ENCODE results near the gene TRIM29. TPM values are rescaled to one million over a fixed set of nuclear protein-coding genes. Genes with fewer than 3 reads are reported as not detected.

The TRIM29 gene
- total and polyA plus RNA-seq, 2 experiments from 2014 or later = 0.28 TPM; not detected in 1

DNA sequence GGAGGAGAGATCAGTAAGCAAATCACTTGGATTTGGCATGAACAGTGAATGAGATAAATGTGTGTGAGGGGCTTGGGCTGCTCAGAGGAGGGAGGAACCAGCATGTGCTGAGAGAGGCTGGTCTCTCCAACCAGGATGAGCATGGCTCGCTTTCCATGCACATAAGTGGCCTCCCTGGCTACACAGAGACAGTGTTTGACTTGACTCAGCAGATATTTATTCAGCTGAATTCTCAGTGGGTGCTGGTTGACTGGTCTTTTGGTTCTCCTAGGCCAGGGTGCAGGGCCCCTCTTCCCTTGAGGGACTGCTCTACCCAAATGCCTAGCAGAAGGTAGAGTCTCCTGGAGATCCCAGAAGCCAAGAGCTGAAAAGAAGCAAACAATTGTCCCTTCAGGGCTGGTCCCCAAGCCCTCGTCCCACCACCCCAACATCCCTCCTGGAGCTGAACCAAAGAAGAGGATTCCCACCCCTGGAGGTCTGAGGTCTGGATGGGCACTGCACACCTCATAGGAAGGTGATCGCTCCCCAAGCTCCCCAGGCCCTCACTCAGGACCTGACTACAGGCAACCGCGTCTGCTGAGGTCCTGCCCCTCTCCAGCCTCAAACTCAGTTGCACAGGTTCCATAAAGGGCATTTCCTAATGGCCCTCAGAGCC, 3.3 kb upstream of the TRIM29 start:
- Histone ChIP-seq H3K4me2 (no peak overlapping the region), H3K4me3 (no peak overlapping the region), H3F3A (replicated peaks; ENCODE audit: low read depth) (no peaks in the 10 kb centered on the region), H3K79me2 (replicated peaks; ENCODE audit: insufficient read depth) (no peaks in the 10 kb centered on the region), H3K36me3 (ENCODE audit: insufficient read depth) (no peaks in the 10 kb centered on the region), H4K20me1 (replicated peaks; ENCODE audit: insufficient read depth) (no peaks in the 10 kb centered on the region), H3K9me2 (ENCODE audit: insufficient read depth) (no peaks in the 10 kb centered on the region), H3K4me1 (ENCODE audit: insufficient read depth) (no peaks in the 10 kb centered on the region; the same call in 1 of the 2 replicates), H3K27ac (ENCODE audit: low read depth) (no peak overlapping the region), H2AFZ (no peak overlapping the region), H3K27me3 (ENCODE audit: insufficient read depth) (no peaks in the 10 kb centered on the region)
- no peak overlapping the region for H3K4me3 Mint-ChIP-seq
- DNase-seq (ENCODE audit: low spot score) = no peak
- no peak for ATAC-seq
- H3K36me3 Mint-ChIP-seq (ENCODE audit: low read depth) = no peaks in the 10 kb centered on the region
- no peak for TF ChIP-seq CREB1 (CRISPR knock-in tag; IDR thresholded peaks at IDR 0.05; ENCODE audit: low read depth)
- H3K9me3 Mint-ChIP-seq = no peaks in the 10 kb centered on the region
- peaks cover 5% of the 10 kb centered on the region; the same call in 1 of the 3 replicates for H3K4me1 Mint-ChIP-seq
- H3K27ac Mint-ChIP-seq = no peak overlapping the region
- peaks cover 3% of the 10 kb centered on the region for H3K27me3 Mint-ChIP-seq (ENCODE audit: insufficient read depth, low read depth, poor library complexity)

DNA sequence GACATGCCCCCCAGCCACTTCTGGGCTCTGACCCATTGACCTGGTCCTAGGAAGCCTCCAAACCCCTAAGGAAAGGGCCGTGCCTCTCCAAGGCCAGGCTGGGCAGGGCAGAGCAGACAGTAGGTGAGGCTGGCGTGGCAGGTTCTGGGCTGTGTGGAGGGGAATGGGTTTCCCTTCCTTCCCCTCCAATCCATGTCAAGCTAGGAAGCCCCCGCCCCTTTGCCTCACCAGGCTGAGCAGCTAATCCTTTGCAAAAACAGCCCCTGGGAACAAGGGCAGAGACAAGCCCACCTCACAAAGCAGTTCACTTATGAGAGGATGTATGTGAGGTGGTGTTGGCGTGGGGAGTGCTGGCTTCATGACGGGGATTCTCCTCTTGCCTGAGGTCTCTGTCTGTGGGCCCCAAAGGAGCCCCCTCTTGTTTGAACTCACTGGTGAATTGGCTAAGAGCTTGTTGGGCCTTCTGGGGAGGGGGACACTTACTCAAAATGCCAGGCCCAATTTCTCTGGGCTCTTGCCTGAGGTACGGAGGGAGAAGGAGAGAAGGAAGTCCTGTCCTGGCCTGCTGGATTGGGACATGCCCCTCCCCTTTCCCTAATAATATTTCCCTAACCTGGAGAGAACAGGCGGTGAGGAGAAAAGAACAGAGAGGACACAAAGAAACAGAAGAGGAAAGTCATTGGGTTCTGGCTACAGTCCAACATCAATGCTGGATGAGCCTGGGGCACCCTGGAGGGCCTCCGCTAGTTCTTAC, 1.6 kb upstream of the TRIM29 start:
- no peaks in the 10 kb centered on the region for H3K36me3 Mint-ChIP-seq (ENCODE audit: low read depth)
- TF ChIP-seq, protein P1, sequence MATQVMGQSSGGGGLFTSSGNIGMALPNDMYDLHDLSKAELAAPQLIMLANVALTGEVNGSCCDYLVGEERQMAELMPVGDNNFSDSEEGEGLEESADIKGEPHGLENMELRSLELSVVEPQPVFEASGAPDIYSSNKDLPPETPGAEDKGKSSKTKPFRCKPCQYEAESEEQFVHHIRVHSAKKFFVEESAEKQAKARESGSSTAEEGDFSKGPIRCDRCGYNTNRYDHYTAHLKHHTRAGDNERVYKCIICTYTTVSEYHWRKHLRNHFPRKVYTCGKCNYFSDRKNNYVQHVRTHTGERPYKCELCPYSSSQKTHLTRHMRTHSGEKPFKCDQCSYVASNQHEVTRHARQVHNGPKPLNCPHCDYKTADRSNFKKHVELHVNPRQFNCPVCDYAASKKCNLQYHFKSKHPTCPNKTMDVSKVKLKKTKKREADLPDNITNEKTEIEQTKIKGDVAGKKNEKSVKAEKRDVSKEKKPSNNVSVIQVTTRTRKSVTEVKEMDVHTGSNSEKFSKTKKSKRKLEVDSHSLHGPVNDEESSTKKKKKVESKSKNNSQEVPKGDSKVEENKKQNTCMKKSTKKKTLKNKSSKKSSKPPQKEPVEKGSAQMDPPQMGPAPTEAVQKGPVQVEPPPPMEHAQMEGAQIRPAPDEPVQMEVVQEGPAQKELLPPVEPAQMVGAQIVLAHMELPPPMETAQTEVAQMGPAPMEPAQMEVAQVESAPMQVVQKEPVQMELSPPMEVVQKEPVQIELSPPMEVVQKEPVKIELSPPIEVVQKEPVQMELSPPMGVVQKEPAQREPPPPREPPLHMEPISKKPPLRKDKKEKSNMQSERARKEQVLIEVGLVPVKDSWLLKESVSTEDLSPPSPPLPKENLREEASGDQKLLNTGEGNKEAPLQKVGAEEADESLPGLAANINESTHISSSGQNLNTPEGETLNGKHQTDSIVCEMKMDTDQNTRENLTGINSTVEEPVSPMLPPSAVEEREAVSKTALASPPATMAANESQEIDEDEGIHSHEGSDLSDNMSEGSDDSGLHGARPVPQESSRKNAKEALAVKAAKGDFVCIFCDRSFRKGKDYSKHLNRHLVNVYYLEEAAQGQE (IDR thresholded peaks at IDR 0.05; ENCODE audit: unreplicated experiment) = no peak
- TF ChIP-seq ZNF114 (CRISPR knock-in tag; IDR thresholded peaks at IDR 0.05) = no peak
- TF ChIP-seq, protein P2, sequence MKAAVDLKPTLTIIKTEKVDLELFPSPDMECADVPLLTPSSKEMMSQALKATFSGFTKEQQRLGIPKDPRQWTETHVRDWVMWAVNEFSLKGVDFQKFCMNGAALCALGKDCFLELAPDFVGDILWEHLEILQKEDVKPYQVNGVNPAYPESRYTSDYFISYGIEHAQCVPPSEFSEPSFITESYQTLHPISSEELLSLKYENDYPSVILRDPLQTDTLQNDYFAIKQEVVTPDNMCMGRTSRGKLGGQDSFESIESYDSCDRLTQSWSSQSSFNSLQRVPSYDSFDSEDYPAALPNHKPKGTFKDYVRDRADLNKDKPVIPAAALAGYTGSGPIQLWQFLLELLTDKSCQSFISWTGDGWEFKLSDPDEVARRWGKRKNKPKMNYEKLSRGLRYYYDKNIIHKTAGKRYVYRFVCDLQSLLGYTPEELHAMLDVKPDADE (IDR thresholded peaks at IDR 0.05) = no peak
- TF ChIP-seq POLR2AphosphoS5 (IDR thresholded peaks at IDR 0.05; ENCODE audit: low read depth) = no peak
- no peak for TF ChIP-seq JUNB (IDR thresholded peaks at IDR 0.05; ENCODE audit: unreplicated experiment)
- no peak for TF ChIP-seq STAT1 (IDR thresholded peaks at IDR 0.05; ENCODE audit: unreplicated experiment)
- no peak for TF ChIP-seq CREB1 (CRISPR knock-in tag; IDR thresholded peaks at IDR 0.05; ENCODE audit: low read depth)
- no peak for TF ChIP-seq ZNF331 (CRISPR knock-in tag; IDR thresholded peaks at IDR 0.05; ENCODE audit: low read depth)
- TF ChIP-seq EZH2phosphoT487 (IDR thresholded peaks at IDR 0.05; ENCODE audit: unreplicated experiment) = no peak
- TF ChIP-seq NANOG (IDR thresholded peaks at IDR 0.05; ENCODE audit: borderline replicate concordance) = no peak

More for the DNA sequence above, 1.6 kb upstream of the TRIM29 start:
- DNase-seq (ENCODE audit: low spot score) = no peak
- no peak overlapping the region for H3K27ac ChIP-seq (ENCODE audit: low read depth)
- H3K4me2 ChIP-seq = no peak overlapping the region
- peaks cover 5% of the 10 kb centered on the region; the same call in 1 of the 3 replicates for H3K4me1 Mint-ChIP-seq
- H3K36me3 ChIP-seq (ENCODE audit: insufficient read depth) = no peaks in the 10 kb centered on the region
- H3K9me3 Mint-ChIP-seq = no peaks in the 10 kb centered on the region
- no peaks in the 10 kb centered on the region for H3F3A ChIP-seq (replicated peaks; ENCODE audit: low read depth)
- no peaks in the 10 kb centered on the region; the same call in 1 of the 2 replicates for H3K4me1 ChIP-seq (ENCODE audit: insufficient read depth)
- H3K27ac Mint-ChIP-seq = no peak overlapping the region
- no peaks in the 10 kb centered on the region for H3K27me3 ChIP-seq (ENCODE audit: insufficient read depth)
- ATAC-seq = peak; percentile 21; the same call in 2 of the 3 replicates
- H3K79me2 ChIP-seq (replicated peaks; ENCODE audit: insufficient read depth) = no peaks in the 10 kb centered on the region
- H3K4me3 Mint-ChIP-seq = no peak overlapping the region
- no peak overlapping the region for H3K4me3 ChIP-seq
- H4K20me1 ChIP-seq (replicated peaks; ENCODE audit: insufficient read depth) = no peaks in the 10 kb centered on the region
- H3K27me3 Mint-ChIP-seq (ENCODE audit: insufficient read depth, low read depth, poor library complexity) = peaks cover 3% of the 10 kb centered on the region
- H2AFZ ChIP-seq = peak overlapping the region; percentile 7; the same call in 1 of the 2 replicates
- no peaks in the 10 kb centered on the region for H3K9me2 ChIP-seq (ENCODE audit: insufficient read depth)
